Small intestine (tissue), 7 donors: ENCODE results near the gene SLC44A5. TPM values are rescaled to one million over a fixed set of nuclear protein-coding genes. Genes with fewer than 3 reads are reported as not detected.

ENCODE experiments used
- DNase-seq, 2 donors: peaks; one replicate each; pipeline versions ENCODE4 v3.0.0 to v3.0.0-alpha.2; 2013
- FAIRE-seq: peaks from 2 replicates; lab custom pipeline; 2012; peaks lifted over from hg19 to GRCh38; lab: Jason Lieb, UNC
- H3K27ac ChIP-seq, 3 donors: one replicate each; pipeline ENCODE4 v1.5.1; 2013; ENCODE audit warnings: low read length in 2 of 3, mild to moderate bottlenecking in 2 of 3, control low read depth in 1 of 3, inconsistent platforms in 1 of 3, low read depth in 1 of 3, moderate library complexity in 1 of 3
- H3K27me3 ChIP-seq, 3 donors: one replicate each; pipeline ENCODE4 v1.6.1; 2013; ENCODE audit warnings: low read length in 3 of 3, inconsistent platforms in 1 of 3; ENCODE audit not compliant: control insufficient read depth in 3 of 3, insufficient read depth in 3 of 3
- H3K36me3 ChIP-seq, 3 donors: one replicate each; pipeline ENCODE4 v1.6.1; 2013; ENCODE audit warnings: low read length in 3 of 3, inconsistent platforms in 1 of 3, low read depth in 1 of 3, mild to moderate bottlenecking in 1 of 3, moderate library complexity in 1 of 3; ENCODE audit not compliant: control insufficient read depth in 3 of 3, insufficient read depth in 2 of 3
- H3K4me1 ChIP-seq, 3 donors: one replicate each; pipeline ENCODE4 v1.6.1; 2013; ENCODE audit warnings: low read length in 2 of 3, inconsistent platforms in 1 of 3, low read depth in 1 of 3, mild to moderate bottlenecking in 1 of 3, moderate library complexity in 1 of 3; ENCODE audit not compliant: control insufficient read depth in 3 of 3, insufficient read depth in 2 of 3
- H3K4me3 ChIP-seq, 3 donors: one replicate each; pipeline ENCODE4 v1.5.1; 2013; ENCODE audit warnings: low read length in 3 of 3, control low read depth in 1 of 3, inconsistent platforms in 1 of 3, low read depth in 1 of 3, mild to moderate bottlenecking in 1 of 3, moderate library complexity in 1 of 3
- H3K9me3 ChIP-seq, 2 donors: one replicate each; pipeline ENCODE4 v1.6.1; 2013; ENCODE audit warnings: low read depth in 1 of 2, low read length in 1 of 2; ENCODE audit not compliant: control insufficient read depth in 2 of 2, insufficient read depth in 1 of 2
- WGBS, 3 donors: extraction: QIAGEN DNeasy Blood & Tissue Kit; methylation state at CpG; one replicate each; pipeline ENCODE4 v1.1.7; 2013; 5-methylcytosine and 5-hydroxymethylcytosine counted together
- polyA plus RNA-seq, 4 donors: library from polyadenylated mRNA; stranded (reverse) in 3 of 4; unstranded in 1 of 4; fragments of 200-250 nt in 3 of 4; fragments of 120-200 nt in 1 of 4; gene quantifications; one replicate each; pipeline versions ENCODE4 v1.2.1 to v1.2.3, GENCODE V29; 2013
- donor health status: healthy with polysubstance abuse.
- donor health status: control.
- donor health status: control.
- donor health status: Bipolar disorder and iron deficiency.
- donor health status: healthy.

Gene SLC44A5
- polyA plus RNA-seq, 4 donors = 0.40 to 1.4 (median 1.1) TPM; not detected in 1

- no peak overlapping the region for H3K27ac ChIP-seq
- FAIRE-seq (no peak), DNase-seq (no peak)
Measured at GRCh38 chr1:75245239-75245638, 365.7 kb downstream of the SLC44A5 start.

GRCh38 chr1:75243124-75243523 lies 367.8 kb downstream of the SLC44A5 start:
- no peaks in the 10 kb centered on the region for H3K36me3 ChIP-seq
- H3K27me3 ChIP-seq = no peaks in the 10 kb centered on the region
- H3K9me3 ChIP-seq = no peaks in the 10 kb centered on the region
- 72 to 89% (median 76%) methylated on average over 1 of the region's 1 CpG for WGBS, 3 donors
- no peak for FAIRE-seq
- no peak overlapping the region for H3K4me3 ChIP-seq
- DNase-seq = no peak
- no peak overlapping the region for H3K27ac ChIP-seq
- no peaks in the 10 kb centered on the region for H3K4me1 ChIP-seq

More at GRCh38 chr1:75245239-75245638, 365.7 kb downstream of the SLC44A5 start:
- no peaks in the 10 kb centered on the region for H3K36me3 ChIP-seq
- no peaks in the 10 kb centered on the region for H3K9me3 ChIP-seq
- H3K4me3 ChIP-seq = no peak overlapping the region
- H3K27me3 ChIP-seq = no peaks in the 10 kb centered on the region
- H3K4me1 ChIP-seq = no peaks in the 10 kb centered on the region

GRCh38 chr1:75237316-75237715 lies 373.6 kb downstream of the SLC44A5 start:
- Histone ChIP-seq H3K4me1 (no peaks in the 10 kb centered on the region), H3K4me3 (no peak overlapping the region), H3K9me3 (no peaks in the 10 kb centered on the region), H3K27me3 (no peaks in the 10 kb centered on the region), H3K36me3 (no peaks in the 10 kb centered on the region), H3K27ac (no peak overlapping the region)
- no peak for FAIRE-seq
- no peak for DNase-seq

- H3K27me3 ChIP-seq = no peaks in the 10 kb centered on the region
- H3K36me3 ChIP-seq = no peaks in the 10 kb centered on the region
- H3K27ac ChIP-seq = no peak overlapping the region
- DNase-seq = no peak
- no peaks in the 10 kb centered on the region for H3K9me3 ChIP-seq
- no peak for FAIRE-seq
- WGBS, 3 donors = 29 to 57% (median 45%) methylated on average over 3 of the region's 3 CpGs
- H3K4me3 ChIP-seq = no peak overlapping the region
- no peaks in the 10 kb centered on the region for H3K4me1 ChIP-seq
Measured at GRCh38 chr1:75234562-75234961, 376.4 kb downstream of the SLC44A5 start.

- H3K4me1 ChIP-seq = no peaks in the 10 kb centered on the region
- H3K4me3 ChIP-seq = no peak overlapping the region
- no peaks in the 10 kb centered on the region for H3K36me3 ChIP-seq
- 11 to 16% (median 12%) methylated on average over 11 of the region's 11 CpGs for WGBS, 3 donors
- H3K9me3 ChIP-seq = no peaks in the 10 kb centered on the region
- no peak overlapping the region for H3K27ac ChIP-seq
- peak; percentile 32 to 42 for DNase-seq
- no peak for FAIRE-seq
- H3K27me3 ChIP-seq = no peaks in the 10 kb centered on the region
Measured at GRCh38 chr1:75233302-75233929, 377.5 kb downstream of the SLC44A5 start.

DNA sequence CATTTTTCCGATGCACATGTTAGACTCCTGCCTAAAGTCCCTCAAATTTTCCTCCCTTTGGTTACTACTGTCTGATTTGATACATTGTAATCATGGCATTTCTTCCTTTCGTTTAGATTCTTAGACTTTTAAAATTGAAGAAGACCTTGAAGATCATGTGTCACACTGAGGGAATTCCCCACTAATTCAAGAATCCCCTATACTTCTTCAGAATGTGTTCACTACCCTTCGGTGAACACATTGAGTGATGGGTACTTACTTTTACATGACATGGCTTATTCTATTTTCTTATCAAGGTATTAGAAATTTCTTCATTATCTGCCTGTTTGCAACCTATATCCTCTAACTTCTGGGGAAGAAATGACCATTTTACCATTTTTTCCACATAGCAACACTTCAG lies 390.8 kb downstream of the SLC44A5 start:
- no peaks in the 10 kb centered on the region for H3K4me1 ChIP-seq
- H3K27me3 ChIP-seq = no peaks in the 10 kb centered on the region
- H3K36me3 ChIP-seq = no peaks in the 10 kb centered on the region
- H3K27ac ChIP-seq = no peak overlapping the region
- DNase-seq = no peak
- H3K4me3 ChIP-seq = no peak overlapping the region
- no peak for FAIRE-seq
- 66 to 85% (median 80%) methylated on average over 3 of the region's 3 CpGs for WGBS, 3 donors
- no peaks in the 10 kb centered on the region for H3K9me3 ChIP-seq

GRCh38 chr1:75214017-75214416 lies 396.9 kb downstream of the SLC44A5 start:
- FAIRE-seq = no peak

GRCh38 chr1:75211648-75212047 lies 399.3 kb downstream of the SLC44A5 start:
- no peak overlapping the region for H3K27ac ChIP-seq
- H3K36me3 ChIP-seq = no peaks in the 10 kb centered on the region
- DNase-seq (no peak), FAIRE-seq (no peak)
- H3K27me3 ChIP-seq = no peaks in the 10 kb centered on the region
- no peak overlapping the region for H3K4me3 ChIP-seq
- H3K9me3 ChIP-seq = no peaks in the 10 kb centered on the region
- 62 to 78% (median 77%) methylated on average over 1 of the region's 1 CpG for whole genome bisulfite sequencing, 3 donors
- no peaks in the 10 kb centered on the region for H3K4me1 ChIP-seq

More at GRCh38 chr1:75214017-75214416, 396.9 kb downstream of the SLC44A5 start:
- no peaks in the 10 kb centered on the region for H3K9me3 ChIP-seq
- H3K27ac ChIP-seq = no peak overlapping the region
- DNase-seq = no peak
- no peaks in the 10 kb centered on the region for H3K36me3 ChIP-seq
- H3K4me1 ChIP-seq = no peaks in the 10 kb centered on the region
- H3K27me3 ChIP-seq = no peaks in the 10 kb centered on the region
- H3K4me3 ChIP-seq = no peak overlapping the region

- no peak for FAIRE-seq
- DNase-seq = no peak
- H3K27me3 ChIP-seq = no peaks in the 10 kb centered on the region
- H3K4me3 ChIP-seq = no peak overlapping the region
- H3K27ac ChIP-seq = no peak overlapping the region
- H3K9me3 ChIP-seq = no peaks in the 10 kb centered on the region
- H3K4me1 ChIP-seq = no peaks in the 10 kb centered on the region
- H3K36me3 ChIP-seq = no peaks in the 10 kb centered on the region
Measured at GRCh38 chr1:75208862-75209261, 402.1 kb downstream of the SLC44A5 start.
